GM15510 (cell line): ENCODE results near the gene TMEFF2.

ENCODE experiments used
- POLR2A ChIP-seq: IDR thresholded peaks from 3 replicates; pipeline ENCODE4 v1.6.1; 2011; ENCODE audit warnings: borderline replicate concordance; ENCODE audit not compliant: insufficient read length; ENCODE audit errors: extremely low read depth

TMEFF2 gene

DNA sequence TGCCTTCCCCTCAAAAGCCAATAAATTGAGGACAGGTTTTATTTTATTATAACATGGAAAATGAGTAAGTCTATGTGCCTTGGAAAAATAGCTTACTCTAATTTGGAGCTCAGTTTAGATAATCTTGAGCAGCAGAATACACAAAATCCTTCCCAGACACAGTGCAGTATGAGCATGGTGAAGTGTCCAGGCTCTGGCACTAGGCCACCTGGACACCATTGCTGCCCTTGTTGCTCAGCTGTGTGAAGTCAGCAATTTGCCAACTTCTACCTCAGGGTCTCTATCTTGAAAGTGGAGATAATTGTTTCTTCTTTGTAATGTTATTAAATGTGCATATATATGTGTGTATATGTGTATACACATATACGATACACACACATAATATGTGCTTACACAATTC, 242.9 kb downstream of the TMEFF2 start:
- TF ChIP-seq POLR2A, result no peak

DNA sequence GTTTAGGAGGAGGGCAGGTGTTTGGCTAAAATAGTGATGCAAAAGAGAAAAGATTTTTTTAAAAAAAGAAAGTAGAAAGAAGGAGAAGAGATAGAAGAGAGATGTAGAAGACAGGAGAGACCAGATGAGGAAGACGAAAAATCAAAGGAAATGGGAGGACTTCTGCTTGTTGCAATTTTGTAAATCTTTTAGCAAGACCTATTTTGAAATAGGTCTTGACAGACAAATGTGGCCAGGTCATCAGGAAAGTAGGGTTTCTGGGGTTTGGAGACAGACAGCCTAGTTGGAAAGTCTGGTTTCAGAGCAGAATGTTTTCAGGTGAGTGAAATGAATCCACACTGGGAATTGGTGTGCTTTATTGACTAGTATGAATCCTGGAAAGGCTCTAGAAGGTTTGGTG, 243.4 kb downstream of the TMEFF2 start:
- no peak for TF ChIP-seq POLR2A

DNA sequence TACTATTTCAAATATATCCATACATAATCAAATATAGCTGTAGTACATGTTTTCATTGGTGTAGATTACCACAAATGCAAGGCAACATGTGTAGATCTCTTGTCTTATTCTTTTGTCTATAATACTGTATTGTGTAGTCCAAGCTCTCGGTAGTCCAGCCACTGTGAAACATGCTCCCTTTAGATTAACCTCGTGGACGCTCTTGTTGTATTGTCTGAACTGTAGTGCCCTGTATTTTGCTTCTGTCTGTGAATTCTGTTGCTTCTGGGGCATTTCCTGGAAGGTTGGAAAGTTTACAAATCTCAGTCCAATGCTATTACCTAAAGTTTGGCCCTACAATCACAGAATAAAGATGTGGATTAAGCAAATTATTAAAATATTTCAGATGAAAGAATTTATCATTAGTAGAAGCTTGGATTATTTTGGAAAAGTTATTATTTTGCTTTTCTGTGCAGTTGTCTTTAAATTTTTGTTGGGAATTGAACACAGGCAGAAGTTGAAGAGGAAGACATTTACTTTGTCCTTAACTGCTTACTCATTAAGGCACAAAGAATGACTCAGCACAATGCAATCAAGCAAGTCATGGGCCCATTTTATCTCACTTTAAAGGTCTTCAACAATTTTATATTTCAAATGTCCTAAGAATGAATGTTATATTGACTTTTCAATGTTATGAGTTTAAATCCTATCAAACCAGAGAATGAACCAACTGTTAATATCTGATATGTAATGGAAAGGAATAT, 244.4 kb downstream of the TMEFF2 start:
- TF ChIP-seq POLR2A, result no peak

DNA sequence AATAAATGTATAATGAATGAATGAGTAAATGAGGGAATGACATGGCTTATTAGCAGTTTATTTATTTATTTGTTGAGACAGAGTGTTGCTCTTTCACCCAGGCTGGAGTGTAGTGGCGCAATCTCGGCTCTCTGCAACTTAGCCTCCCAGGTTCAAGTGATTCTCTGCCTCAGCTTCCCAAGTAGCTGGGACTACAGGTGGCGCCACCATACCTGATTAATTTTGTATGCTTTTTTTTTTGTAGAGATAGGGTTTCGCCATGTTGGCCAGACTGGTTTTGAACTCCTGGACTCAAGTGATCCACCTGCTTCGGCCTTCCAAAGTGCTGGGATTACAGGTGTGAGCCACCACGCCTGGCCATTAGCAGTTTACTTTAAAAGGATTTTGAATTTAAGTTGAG, 247.5 kb downstream of the TMEFF2 start:
- TF ChIP-seq POLR2A, result no peak

DNA sequence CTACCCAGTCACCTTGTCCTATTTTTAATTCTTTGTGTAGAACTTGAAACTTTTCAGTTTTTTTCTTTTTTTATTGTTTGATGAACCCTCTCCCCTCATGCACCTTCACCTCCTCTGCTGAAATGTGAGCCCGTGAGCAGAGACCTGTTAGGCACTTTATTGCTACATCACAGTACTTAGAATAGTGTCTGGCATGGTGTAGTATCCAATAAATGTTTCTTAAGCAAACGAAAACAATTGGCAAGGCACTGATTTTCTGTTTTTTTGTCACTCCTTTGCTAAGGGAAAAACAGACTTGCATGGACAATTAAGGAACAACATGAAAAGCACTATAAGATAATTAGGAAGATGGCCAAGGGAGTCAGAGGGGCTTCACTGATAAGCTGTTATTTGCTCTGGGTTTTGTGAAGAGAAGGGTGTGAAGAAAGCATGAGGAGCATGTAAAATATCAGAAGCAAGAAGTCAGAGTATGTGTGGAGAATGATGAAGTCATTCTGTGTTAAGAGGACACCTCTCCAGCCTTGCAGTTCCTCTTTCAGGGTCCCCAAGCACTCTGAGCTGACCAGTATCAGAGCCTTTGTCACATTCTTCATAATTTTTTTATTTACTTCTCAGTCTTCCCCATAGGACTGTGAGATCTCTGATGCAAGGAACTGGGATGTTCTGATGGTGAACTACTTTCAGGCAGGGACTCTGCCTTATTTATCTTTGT, 248.1 kb downstream of the TMEFF2 start:
- TF ChIP-seq POLR2A, result no peak

DNA sequence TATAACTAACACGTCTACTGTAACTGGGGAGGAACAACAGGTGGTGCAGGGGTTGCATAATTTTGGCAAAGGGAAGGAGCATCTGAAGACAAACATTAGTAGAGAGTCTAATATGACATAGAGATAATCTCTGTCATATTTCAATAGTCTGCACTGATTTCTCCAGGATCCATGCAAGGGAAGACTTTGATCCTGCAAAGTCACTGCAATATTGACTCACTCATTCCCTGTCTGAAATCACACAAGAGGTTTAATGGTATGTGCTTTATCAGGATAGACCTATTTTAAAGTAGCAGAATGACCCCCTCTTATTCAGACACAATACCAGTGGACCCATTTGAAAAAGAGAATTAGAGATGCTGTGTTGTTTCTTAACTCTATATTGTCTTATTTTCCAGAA, 249.1 kb downstream of the TMEFF2 start:
- TF ChIP-seq POLR2A, result no peak

DNA sequence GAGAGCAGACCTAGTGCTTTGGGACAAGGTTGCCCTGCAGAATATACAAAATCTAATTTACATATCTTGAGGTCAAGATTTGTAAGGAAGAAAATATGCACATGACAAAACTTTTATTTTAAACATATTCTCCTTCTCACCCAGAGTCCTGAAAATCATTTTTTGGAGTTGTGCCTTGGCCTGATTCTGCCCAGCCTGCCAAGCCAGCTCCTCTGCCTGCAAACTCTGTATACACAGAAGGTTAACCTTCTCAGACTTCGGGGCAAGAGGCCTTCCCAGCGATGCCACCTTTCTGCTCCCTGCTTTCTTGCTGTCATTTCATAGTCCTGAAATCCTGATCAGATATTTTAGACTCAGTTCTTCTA, 252.0 kb downstream of the TMEFF2 start:
- no peak for TF ChIP-seq POLR2A

DNA sequence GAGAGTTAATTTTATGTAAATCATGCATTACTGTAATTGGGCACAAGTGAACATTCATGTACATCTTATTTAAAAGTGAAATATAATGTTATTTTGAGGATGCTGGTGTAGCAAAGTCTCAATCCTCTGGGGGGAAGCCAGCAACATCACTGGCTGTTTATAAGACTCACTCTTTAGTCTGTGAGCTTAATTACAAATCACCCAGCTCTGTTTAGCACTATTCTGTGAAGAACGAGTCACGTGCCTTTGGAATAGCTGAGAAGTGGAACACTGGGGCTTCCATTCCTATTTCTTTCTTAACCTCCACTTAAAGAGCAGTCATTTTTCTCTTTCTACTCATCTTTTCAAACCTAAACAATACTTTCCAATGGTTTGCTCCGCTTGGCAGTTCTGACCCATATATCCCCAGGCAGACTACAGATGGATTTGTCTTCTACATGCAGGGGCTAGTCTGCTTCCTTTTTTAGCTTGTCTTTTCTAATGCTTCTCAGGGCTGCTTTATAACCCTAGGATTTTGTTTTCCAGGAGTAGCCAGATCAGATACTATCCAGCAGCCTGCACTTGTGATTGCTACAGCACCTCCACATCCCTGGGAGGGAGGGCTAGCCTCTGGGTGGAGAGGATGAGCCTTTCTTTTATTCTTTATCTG, 252.5 kb downstream of the TMEFF2 start:
- no peak for TF ChIP-seq POLR2A

DNA sequence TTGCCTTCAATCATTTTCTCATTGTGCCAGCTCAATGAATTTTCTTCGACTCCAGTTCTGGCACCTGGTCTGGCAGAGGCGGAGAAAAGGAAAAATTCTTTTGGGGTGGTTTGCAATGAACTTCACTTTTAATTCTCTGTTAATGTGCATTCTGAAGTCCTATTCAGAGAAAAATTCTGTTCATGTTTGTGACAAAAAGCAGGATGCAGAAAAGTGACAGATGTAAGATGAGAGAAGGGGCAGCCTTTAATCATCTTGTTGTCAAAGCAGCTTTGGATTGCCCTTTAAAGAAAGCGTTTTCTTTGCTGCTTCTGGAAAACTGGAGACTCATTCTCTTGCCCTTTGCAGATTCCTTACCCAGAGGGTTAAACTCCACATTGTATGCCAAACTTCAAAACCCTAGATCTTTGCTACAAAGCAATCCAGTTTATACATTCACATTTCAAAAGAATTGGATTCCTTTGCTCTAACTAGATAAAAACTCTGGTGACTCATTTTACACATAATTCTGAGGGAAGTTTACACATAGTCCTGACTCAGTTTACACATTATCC, 253.3 kb downstream of the TMEFF2 start:
- TF ChIP-seq POLR2A, result no peak

DNA sequence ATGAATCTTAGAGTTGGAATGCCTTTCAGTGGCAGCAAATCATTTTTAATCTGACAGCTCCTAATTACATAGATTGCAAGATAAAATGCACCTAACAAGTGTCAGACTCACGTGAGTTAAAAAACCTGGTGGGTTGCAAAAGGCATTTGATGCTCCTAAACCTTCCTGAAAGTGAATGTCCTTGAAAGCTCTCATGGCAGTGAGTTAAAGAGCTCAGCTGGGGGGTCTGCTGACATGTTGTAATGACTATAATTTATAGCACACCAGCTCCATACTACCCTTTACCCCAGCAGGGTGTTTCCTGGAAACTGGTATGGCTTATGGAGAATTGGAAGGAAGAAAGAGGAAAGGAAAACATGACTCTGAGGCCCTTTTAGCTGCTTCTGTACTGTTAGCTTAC, 256.0 kb downstream of the TMEFF2 start:
- TF ChIP-seq POLR2A, result no peak

DNA sequence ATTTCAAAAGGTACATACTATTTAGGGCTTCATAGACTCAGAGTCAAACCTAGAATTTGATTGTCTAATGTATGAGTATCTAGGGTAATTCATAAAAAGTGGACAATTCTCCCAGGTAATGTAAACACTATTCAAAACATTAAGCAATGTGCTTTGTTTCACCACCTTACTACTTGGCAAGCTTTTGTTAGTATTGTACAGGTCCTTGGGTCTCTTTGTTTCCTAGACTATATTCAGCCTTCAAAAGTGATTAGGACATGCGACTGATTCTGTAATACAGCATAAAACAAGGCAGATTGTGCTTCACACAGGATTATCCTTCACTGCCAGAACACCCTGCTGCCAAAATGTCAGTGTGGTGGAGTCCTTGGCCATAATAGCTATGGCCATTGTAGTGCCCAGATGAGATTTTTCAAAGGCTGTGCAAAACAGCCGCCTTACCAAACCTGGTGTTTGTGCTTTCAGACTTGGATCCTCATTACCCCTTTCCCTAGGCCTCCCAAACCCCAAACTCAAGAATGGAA, 257.8 kb downstream of the TMEFF2 start:
- no peak for TF ChIP-seq POLR2A

DNA sequence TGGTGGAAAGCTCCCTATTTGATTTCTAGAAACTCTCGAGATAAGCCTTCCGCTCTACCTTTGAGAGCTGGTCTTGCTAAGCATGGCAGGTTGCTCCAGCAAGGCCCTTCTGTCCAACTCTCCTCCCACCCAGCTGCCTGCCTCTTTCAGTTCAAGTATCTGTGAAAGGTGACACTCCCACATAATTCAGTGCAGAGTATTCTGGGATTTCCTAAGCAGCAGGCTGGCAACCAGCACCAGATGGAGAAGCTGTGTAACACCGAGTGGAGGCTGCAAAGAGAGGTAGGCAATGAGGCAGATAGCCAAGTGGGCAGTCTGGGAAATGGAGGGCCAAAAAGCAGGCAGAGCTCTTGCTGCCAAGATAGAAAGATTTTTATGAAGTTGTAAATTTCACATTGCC, 259.5 kb downstream of the TMEFF2 start:
- TF ChIP-seq POLR2A, result no peak

DNA sequence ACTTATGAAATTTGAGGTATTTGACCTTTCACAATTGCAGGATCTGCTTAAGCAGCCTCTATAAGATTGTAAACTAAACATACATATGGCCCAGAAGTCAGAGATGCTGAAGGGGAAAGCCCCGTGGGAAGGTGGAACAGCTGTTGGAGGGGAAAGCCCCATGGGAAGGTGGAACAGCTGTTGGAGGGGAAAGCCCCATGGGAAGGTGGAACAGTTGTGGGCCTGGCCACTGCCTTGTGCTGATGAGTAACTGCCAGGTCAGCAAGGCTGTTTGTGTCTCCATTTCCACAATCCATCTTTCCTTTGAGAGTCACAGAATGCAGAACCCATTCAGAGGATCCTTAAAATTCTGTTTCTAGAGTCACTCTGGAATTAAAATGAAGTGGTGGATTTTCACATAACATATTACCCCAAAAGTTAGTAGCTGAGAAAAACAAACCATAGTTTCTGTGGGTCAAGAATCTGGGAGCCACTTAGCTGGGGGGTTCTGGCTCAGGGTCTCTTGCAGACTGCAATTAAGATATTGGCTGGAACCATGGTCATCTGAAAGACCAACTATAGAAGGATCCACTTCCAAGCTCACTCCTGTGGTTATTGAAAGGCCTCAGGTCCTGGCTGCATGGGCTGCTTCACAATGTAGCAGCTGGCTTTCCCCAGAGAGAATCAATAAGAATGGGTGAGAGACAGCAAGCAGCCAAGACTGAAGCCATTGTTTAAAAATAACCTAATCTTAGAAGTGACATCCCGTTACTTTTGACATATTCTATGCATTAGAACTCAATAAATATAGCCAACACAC, 261.2 kb downstream of the TMEFF2 start:
- TF ChIP-seq POLR2A, result no peak

DNA sequence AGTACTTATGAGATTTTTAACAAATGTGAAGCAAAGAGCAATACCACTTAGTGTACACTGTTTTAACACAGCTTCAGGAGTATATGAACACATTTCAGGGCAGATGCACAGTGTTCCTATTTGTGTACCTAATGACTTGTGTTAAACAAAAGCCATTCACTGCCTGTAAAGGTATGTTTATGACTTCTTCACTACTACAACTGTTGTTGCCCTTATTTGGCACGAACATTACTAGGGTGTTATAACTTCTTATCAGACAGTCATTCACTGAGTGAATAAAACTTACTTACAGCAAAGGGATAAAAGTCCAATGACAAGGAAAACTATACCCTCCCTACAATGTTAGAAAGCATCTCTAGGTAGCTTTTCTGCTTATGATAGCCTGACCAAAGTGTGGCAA, 262.4 kb downstream of the TMEFF2 start:
- TF ChIP-seq POLR2A, result no peak
